Measurements from ENCODE around the gene NUCKS1. TPM values are rescaled to one million over a fixed set of nuclear protein-coding genes. Genes with fewer than 3 reads are reported as not detected.

Gene NUCKS1
- total and polyA plus RNA-seq, 2 of the 8 experiments (the other 6 are each of a cell fraction or from before 2014, with no cell fraction given) = 126 to 461 TPM

DNA sequence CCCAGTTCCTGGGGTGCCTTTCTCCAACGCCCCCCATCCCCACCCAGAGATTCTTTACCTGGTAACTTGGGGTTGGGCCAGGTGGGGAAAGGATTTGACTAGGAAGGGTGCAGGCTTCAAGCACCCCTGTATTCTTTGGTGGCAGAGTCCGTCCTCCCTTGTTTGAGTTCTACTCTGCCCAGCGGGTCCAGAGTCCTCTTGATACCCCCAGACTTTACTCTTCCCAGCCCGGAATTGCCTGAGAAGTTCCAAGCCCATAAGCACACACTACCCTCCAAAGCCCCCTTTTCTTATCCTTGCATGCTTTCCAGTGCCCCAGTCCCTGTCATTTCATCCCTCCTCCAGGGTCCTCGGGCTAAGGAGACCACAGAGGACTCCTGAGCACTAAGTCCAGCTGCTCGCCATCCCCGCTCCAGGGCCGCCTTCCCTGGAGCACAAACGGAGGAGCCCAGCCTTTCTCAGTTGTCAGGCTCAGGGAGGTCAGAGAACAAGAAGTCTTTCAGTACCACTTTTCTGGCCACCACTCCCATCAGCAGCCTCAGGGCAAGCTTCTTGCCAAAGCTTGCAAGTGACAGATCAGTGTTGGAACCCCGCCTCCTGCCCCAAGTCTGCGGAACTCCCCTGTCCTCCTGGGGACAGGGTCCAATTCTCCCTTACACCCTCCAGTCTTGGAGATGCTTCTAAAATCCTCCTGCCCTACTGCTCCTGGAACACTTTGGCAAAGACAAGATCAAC, 81.9 kb downstream of the NUCKS1 start (continued):
- no peak for TF ChIP-seq ZNF274 (IDR thresholded peaks at IDR 0.05; ENCODE audit: borderline replicate concordance, extremely low read depth, low read length)
- TF ChIP-seq JUN (IDR thresholded peaks at IDR 0.05; ENCODE audit: low read depth, low read length) = no peak
- TF ChIP-seq FOSL1 (IDR thresholded peaks at IDR 0.05; ENCODE audit: insufficient read depth, low read depth, low read length) = no peak
- TF ChIP-seq SIRT6 (IDR thresholded peaks at IDR 0.05; ENCODE audit: low read length) = no peak
- TF ChIP-seq, protein P1, sequence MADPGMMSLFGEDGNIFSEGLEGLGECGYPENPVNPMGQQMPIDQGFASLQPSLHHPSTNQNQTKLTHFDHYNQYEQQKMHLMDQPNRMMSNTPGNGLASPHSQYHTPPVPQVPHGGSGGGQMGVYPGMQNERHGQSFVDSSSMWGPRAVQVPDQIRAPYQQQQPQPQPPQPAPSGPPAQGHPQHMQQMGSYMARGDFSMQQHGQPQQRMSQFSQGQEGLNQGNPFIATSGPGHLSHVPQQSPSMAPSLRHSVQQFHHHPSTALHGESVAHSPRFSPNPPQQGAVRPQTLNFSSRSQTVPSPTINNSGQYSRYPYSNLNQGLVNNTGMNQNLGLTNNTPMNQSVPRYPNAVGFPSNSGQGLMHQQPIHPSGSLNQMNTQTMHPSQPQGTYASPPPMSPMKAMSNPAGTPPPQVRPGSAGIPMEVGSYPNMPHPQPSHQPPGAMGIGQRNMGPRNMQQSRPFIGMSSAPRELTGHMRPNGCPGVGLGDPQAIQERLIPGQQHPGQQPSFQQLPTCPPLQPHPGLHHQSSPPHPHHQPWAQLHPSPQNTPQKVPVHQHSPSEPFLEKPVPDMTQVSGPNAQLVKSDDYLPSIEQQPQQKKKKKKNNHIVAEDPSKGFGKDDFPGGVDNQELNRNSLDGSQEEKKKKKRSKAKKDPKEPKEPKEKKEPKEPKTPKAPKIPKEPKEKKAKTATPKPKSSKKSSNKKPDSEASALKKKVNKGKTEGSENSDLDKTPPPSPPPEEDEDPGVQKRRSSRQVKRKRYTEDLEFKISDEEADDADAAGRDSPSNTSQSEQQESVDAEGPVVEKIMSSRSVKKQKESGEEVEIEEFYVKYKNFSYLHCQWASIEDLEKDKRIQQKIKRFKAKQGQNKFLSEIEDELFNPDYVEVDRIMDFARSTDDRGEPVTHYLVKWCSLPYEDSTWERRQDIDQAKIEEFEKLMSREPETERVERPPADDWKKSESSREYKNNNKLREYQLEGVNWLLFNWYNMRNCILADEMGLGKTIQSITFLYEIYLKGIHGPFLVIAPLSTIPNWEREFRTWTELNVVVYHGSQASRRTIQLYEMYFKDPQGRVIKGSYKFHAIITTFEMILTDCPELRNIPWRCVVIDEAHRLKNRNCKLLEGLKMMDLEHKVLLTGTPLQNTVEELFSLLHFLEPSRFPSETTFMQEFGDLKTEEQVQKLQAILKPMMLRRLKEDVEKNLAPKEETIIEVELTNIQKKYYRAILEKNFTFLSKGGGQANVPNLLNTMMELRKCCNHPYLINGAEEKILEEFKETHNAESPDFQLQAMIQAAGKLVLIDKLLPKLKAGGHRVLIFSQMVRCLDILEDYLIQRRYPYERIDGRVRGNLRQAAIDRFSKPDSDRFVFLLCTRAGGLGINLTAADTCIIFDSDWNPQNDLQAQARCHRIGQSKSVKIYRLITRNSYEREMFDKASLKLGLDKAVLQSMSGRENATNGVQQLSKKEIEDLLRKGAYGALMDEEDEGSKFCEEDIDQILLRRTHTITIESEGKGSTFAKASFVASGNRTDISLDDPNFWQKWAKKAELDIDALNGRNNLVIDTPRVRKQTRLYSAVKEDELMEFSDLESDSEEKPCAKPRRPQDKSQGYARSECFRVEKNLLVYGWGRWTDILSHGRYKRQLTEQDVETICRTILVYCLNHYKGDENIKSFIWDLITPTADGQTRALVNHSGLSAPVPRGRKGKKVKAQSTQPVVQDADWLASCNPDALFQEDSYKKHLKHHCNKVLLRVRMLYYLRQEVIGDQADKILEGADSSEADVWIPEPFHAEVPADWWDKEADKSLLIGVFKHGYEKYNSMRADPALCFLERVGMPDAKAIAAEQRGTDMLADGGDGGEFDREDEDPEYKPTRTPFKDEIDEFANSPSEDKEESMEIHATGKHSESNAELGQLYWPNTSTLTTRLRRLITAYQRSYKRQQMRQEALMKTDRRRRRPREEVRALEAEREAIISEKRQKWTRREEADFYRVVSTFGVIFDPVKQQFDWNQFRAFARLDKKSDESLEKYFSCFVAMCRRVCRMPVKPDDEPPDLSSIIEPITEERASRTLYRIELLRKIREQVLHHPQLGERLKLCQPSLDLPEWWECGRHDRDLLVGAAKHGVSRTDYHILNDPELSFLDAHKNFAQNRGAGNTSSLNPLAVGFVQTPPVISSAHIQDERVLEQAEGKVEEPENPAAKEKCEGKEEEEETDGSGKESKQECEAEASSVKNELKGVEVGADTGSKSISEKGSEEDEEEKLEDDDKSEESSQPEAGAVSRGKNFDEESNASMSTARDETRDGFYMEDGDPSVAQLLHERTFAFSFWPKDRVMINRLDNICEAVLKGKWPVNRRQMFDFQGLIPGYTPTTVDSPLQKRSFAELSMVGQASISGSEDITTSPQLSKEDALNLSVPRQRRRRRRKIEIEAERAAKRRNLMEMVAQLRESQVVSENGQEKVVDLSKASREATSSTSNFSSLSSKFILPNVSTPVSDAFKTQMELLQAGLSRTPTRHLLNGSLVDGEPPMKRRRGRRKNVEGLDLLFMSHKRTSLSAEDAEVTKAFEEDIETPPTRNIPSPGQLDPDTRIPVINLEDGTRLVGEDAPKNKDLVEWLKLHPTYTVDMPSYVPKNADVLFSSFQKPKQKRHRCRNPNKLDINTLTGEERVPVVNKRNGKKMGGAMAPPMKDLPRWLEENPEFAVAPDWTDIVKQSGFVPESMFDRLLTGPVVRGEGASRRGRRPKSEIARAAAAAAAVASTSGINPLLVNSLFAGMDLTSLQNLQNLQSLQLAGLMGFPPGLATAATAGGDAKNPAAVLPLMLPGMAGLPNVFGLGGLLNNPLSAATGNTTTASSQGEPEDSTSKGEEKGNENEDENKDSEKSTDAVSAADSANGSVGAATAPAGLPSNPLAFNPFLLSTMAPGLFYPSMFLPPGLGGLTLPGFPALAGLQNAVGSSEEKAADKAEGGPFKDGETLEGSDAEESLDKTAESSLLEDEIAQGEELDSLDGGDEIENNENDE (IDR thresholded peaks at IDR 0.05; ENCODE audit: insufficient replicate concordance, low read length) = no peak
- no peak for TF ChIP-seq POU5F1 (IDR thresholded peaks at IDR 0.05; ENCODE audit: low read depth, low read length)

Measured in H1 (cell line).